ENCODE measurements around the gene CYGB.
"Not testable (repeated sequence)": the region's sequence is repeated elsewhere in the genome, so short reads cannot be mapped to it uniquely, and the experiment has no call there.

- TF ChIP-seq, protein P1, sequence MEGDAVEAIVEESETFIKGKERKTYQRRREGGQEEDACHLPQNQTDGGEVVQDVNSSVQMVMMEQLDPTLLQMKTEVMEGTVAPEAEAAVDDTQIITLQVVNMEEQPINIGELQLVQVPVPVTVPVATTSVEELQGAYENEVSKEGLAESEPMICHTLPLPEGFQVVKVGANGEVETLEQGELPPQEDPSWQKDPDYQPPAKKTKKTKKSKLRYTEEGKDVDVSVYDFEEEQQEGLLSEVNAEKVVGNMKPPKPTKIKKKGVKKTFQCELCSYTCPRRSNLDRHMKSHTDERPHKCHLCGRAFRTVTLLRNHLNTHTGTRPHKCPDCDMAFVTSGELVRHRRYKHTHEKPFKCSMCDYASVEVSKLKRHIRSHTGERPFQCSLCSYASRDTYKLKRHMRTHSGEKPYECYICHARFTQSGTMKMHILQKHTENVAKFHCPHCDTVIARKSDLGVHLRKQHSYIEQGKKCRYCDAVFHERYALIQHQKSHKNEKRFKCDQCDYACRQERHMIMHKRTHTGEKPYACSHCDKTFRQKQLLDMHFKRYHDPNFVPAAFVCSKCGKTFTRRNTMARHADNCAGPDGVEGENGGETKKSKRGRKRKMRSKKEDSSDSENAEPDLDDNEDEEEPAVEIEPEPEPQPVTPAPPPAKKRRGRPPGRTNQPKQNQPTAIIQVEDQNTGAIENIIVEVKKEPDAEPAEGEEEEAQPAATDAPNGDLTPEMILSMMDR (CRISPR knock-in tag; IDR thresholded peaks at IDR 0.05): not testable (repeated sequence)
- TF ChIP-seq KDM2A (CRISPR knock-in tag; IDR thresholded peaks at IDR 0.05; ENCODE audit: borderline replicate concordance, low read depth); KLF6 (CRISPR knock-in tag; IDR thresholded peaks at IDR 0.05); ZNF18 (CRISPR knock-in tag; IDR thresholded peaks at IDR 0.05; ENCODE audit: insufficient replicate concordance): not testable (repeated sequence)
- TF ChIP-seq, protein P2, sequence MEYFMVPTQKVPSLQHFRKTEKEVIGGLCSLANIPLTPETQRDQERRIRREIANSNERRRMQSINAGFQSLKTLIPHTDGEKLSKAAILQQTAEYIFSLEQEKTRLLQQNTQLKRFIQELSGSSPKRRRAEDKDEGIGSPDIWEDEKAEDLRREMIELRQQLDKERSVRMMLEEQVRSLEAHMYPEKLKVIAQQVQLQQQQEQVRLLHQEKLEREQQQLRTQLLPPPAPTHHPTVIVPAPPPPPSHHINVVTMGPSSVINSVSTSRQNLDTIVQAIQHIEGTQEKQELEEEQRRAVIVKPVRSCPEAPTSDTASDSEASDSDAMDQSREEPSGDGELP (IDR thresholded peaks at IDR 0.05; ENCODE audit: borderline replicate concordance, low read depth): not testable (repeated sequence)
These were observed 25.9 kb upstream of the CYGB start for GRCh38 chr17:76563359-76563758.
